GM12875 (cell line): ENCODE data around the gene CHMP6.

Experiments used
- H3K4me3 ChIP-seq: one replicate; pipeline ENCODE4 v1.5.1; 2011; ENCODE audit warnings: low read depth, low read length, control low read depth
- TF ChIP-seq, protein P1 (sequence below): IDR thresholded peaks from 2 replicates; pipeline ENCODE4 v1.5.1; 2011; ENCODE audit warnings: low read depth, mild to moderate bottlenecking, control low read depth, inconsistent platforms, low read length, moderate library complexity, borderline replicate concordance; ENCODE audit not compliant: insufficient read depth

CHMP6 gene

DNA sequence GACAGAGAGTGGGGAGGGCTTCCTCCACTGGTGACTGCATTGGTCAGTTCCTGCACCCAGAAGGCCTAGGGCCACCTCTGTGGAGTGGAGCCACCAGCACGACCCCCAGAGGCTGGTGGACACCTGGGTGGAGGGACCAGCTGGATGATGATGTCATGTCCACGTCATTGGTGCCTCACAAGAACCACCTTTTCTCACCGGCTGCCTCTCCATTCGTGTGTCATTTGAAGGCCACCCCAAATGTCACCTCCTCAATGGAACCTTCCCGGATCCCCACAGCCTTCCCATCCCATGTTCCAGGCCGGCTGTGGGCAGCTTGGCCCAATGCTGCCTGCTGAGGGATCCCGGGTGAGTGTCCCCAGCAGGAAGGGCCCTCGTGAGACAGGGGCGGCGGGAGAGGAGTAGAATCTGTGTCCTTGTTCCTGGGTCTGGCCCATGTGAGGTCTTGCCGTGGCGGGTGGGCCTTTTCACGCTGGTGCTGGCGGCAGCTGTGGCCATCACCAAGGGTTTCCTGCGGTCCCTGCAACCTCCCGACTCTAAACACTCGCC, 9.1 kb upstream of the CHMP6 start:
- H3K4me3 ChIP-seq: no peak overlapping the region
- TF ChIP-seq, protein P1, sequence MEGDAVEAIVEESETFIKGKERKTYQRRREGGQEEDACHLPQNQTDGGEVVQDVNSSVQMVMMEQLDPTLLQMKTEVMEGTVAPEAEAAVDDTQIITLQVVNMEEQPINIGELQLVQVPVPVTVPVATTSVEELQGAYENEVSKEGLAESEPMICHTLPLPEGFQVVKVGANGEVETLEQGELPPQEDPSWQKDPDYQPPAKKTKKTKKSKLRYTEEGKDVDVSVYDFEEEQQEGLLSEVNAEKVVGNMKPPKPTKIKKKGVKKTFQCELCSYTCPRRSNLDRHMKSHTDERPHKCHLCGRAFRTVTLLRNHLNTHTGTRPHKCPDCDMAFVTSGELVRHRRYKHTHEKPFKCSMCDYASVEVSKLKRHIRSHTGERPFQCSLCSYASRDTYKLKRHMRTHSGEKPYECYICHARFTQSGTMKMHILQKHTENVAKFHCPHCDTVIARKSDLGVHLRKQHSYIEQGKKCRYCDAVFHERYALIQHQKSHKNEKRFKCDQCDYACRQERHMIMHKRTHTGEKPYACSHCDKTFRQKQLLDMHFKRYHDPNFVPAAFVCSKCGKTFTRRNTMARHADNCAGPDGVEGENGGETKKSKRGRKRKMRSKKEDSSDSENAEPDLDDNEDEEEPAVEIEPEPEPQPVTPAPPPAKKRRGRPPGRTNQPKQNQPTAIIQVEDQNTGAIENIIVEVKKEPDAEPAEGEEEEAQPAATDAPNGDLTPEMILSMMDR: no peak

DNA sequence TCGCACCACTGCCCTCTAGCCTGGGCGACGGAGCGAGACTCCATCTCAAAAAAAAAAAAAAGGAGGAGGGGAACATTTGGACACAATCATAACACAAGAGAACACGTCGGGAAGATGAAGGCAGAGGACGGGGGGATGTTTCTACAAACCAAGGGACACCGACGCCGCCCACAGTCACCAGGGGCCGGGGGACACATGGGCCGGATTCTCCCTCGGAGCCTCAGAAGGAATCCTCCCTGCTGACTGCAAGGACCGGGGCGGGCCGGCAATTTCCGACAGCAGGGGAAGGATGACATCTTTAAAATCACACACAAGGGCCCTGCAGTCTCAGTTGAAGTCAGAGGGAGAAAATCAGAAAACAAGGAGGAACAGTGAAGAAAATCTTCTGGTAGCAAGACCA, 8.1 kb upstream of the CHMP6 start:
- H3K4me3 ChIP-seq: no peak overlapping the region
- TF ChIP-seq, protein P1: no peak

DNA sequence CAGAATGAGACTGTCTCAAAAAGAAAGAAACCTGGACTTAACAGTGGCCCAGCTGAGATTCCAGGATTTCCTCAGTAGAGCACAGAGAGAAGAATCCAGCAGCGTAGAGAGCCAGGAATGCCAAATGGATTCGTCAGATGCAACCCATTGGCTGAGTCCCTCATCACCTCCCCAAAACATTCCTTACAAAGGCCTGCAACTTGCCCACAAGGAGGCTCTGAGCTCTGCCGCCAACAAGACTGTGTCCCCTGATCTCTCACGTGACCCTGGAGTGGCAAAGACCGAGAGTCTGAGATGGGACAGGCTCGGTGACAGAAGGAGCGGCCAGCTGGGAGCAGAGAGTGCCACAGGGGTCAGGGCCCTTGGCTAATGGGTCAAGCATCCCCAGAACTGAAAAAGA, 6.9 kb upstream of the CHMP6 start:
- no peak overlapping the region for H3K4me3 ChIP-seq
- TF ChIP-seq, protein P1: no peak

DNA sequence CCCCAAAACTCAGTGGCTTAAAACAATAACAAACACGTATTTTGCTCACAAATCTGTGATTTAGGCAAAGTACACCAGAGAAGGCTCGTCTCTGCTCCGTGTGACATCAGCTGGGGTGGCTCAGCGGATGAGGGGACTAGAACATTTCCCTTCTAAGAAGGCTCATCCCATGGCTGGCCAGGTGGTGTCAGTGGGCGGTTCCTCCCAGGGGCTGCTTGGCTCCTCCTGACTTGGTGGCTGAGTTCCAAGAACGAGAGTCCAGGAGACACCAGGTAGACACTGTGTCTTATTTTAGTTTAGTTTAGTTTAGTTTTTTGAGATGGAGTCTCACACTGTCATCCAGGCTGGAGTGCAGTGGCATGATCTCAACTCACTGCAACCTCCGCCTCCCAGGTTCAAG, 5.6 kb upstream of the CHMP6 start:
- no peak overlapping the region for H3K4me3 ChIP-seq
- TF ChIP-seq, protein P1: no peak

DNA sequence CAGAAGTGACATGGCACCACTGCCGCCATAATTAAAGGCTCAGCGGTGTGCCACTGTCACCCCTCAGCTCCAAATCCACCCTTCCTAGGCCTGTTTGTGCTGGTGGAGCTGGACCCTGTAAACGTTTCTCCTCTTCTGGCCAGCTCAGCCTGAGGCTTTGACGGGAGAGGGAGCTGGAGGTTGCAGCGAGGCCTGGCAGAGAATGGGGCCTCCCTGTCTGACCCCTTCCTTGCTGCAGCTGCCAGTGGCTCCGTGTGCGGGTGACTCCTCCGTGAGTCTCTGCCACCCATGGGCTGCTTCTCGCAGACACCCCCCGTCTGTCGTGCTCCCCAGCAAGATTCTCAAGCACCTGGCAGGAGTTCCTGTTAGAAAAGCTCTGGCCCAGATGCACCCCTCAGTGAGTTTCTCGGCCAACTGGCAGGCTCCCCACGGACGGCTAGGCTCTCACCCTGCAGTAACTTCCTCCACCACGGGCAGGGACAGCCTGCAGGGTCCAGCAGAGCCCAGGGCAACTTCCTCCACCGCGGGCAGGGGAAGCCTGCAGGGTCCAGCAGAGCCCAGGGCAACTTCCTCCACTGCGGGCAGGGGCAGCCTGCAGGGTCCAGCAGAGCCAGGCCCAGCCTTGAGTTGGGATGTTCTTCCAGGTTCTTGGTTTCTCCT, 4.7 kb upstream of the CHMP6 start:
- TF ChIP-seq, protein P1: no peak
- H3K4me3 ChIP-seq: no peak overlapping the region

DNA sequence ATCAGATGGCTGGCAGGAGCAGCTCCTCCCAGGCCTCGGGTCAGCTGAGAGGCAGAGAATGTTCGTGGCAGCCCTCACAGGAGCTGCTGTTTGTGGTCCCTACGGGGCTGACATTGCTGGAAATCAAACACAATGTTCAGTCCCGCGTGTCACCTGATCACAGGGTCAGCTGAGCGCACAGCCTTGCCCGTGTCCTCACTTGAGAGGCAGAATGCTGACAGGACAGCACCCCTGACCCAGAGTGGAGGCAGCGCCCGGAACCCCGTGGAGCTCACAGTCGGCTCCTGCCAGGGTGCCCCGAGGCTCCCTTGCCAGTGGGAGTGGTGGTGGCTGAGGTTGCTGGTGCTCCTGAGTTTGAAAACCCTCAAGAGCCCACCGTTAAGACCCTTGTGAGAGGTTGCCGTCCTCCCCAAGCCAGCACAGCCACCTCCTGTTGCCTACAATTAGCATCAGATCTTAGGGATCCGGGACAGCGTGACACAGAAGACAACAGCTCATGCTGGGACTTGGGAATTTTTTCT, 3.6 kb upstream of the CHMP6 start:
- H3K4me3 ChIP-seq: no peak overlapping the region
- TF ChIP-seq, protein P1: no peak

DNA sequence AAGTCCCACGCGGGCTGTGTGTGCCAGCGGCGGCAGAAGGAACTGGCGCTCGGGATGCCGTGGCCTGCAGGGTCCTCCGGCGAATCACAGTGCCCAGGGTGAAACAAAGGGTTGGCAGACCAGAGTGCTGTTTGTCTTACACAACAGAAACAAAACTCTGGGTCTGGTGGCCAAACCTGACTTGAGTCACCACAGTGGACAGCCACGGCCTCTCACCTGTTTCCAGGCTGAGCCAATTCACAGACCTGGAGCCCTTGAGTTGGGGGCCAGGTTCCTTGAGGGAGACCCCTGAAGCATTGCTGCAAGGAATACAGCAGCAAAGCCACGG, 2.1 kb upstream of the CHMP6 start:
- TF ChIP-seq, protein P1: no peak
- no peak overlapping the region for H3K4me3 ChIP-seq
